ENCODE data around the gene CDKN2AIPNL.

DNA sequence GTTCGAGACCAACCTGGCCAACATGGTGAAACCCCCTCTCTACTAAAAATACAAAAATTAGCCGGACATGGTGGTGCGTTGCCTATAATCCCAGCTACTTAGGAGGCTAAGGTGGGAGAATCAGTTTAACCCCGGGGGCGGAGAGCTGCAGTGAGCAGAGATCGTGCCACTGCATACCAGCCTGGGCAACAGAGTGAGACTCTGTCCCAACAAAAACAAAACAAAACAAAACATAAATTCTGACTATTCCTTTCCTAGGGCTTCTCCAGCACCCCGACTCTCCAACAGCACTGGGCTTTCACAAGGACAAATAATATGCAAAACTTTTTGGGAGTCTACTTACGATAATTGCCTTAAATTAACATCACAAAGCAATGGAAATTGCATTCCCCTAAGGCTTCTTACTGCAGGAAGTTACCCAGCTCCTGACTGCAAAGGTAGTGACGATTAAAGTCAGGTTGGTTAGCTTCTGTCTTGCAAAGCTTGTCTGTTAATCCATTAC is 15.9 kb upstream of the CDKN2AIPNL start:
- TF ChIP-seq, protein P1, sequence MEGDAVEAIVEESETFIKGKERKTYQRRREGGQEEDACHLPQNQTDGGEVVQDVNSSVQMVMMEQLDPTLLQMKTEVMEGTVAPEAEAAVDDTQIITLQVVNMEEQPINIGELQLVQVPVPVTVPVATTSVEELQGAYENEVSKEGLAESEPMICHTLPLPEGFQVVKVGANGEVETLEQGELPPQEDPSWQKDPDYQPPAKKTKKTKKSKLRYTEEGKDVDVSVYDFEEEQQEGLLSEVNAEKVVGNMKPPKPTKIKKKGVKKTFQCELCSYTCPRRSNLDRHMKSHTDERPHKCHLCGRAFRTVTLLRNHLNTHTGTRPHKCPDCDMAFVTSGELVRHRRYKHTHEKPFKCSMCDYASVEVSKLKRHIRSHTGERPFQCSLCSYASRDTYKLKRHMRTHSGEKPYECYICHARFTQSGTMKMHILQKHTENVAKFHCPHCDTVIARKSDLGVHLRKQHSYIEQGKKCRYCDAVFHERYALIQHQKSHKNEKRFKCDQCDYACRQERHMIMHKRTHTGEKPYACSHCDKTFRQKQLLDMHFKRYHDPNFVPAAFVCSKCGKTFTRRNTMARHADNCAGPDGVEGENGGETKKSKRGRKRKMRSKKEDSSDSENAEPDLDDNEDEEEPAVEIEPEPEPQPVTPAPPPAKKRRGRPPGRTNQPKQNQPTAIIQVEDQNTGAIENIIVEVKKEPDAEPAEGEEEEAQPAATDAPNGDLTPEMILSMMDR (IDR thresholded peaks at IDR 0.05; ENCODE audit: low read depth, low read length) = no peak
- no peak for TF ChIP-seq EZH2phosphoT487 (IDR thresholded peaks at IDR 0.05; ENCODE audit: low read depth)
